DMS114 treated with DMSO at 0.1 percent for 48 hours (cell line): Measurements from ENCODE around the gene SIRT4.

Experiments used
- DNase-seq: peaks from one replicate; lab custom pipeline; 2025; ENCODE audit not compliant: unreplicated experiment; lab: John Stamatoyannopoulos, UW

Gene SIRT4

GRCh38 chr12:120278137-120279069, 23.7 kb upstream of the SIRT4 start:
- no peak for DNase-seq

- no peak for DNase-seq
Measured at GRCh38 chr12:120283318-120283717, 18.8 kb upstream of the SIRT4 start.

- no peak for DNase-seq
Measured at GRCh38 chr12:120284381-120284780, 17.7 kb upstream of the SIRT4 start.

GRCh38 chr12:120286768-120287490, 15.2 kb upstream of the SIRT4 start:
- no peak for DNase-seq

- DNase-seq, result no peak
Measured at GRCh38 chr12:120287491-120287890, 14.6 kb upstream of the SIRT4 start.

- peak; percentile 88 for DNase-seq
Measured at GRCh38 chr12:120290609-120291305, 11.4 kb upstream of the SIRT4 start.

GRCh38 chr12:120292411-120292660, 9.8 kb upstream of the SIRT4 start:
- no peak for DNase-seq

GRCh38 chr12:120292661-120293531, 9.2 kb upstream of the SIRT4 start, which contains the start of gene RNU4-1:
Gene RNU4-1 (minus strand): TSS chr12:120293237.
- peak; percentile 98 for DNase-seq

- no peak for DNase-seq
Measured at GRCh38 chr12:120314220-120314619, 12.1 kb downstream of the SIRT4 start.

GRCh38 chr12:120316798-120317223, 14.7 kb downstream of the SIRT4 start:
- DNase-seq, result no peak

- DNase-seq, result peak; percentile 100
Measured at GRCh38 chr12:120317224-120318105, 15.3 kb downstream of the SIRT4 start.

GRCh38 chr12:120321382-120322202, 19.5 kb downstream of the SIRT4 start:
- no peak for DNase-seq

- no peak for DNase-seq
Measured at GRCh38 chr12:120323772-120324171, 21.7 kb downstream of the SIRT4 start.

GRCh38 chr12:120324841-120325417, 22.8 kb downstream of the SIRT4 start:
- DNase-seq, result no peak

- no peak for DNase-seq
Measured at GRCh38 chr12:120327593-120327992, 25.5 kb downstream of the SIRT4 start, which contains the start of gene PLA2G1B. Gene PLA2G1B (minus strand): TSS chr12:120327779. CDS start chr12:120327753, 26 bp downstream.

GRCh38 chr12:120328228-120328627, 26.1 kb downstream of the SIRT4 start:
- no peak for DNase-seq

- DNase-seq, result no peak
Measured at GRCh38 chr12:120331390-120331789, 29.3 kb downstream of the SIRT4 start.

GRCh38 chr12:120332041-120332440, 29.9 kb downstream of the SIRT4 start:
- no peak for DNase-seq
